DOHH2 (cell line): ENCODE measurements around the gene COX19.

Source experiments
- H3F3A ChIP-seq: fragments of 200-600 bp; sonication (generic), shearing (Covaris generic); 2 replicates; pipeline ENCODE4 v1.6.0; 2016; ENCODE audit warnings: antibody characterized with exemption, mild to moderate bottlenecking; ENCODE audit not compliant: control insufficient read depth, insufficient read depth
- H3K27ac ChIP-seq: fragments of 200-600 bp; sonication (generic); 2 replicates; pipeline ENCODE4 v1.5.1; 2014; ENCODE audit warnings: low read depth, mild to moderate bottlenecking, low read length, moderate library complexity
- H3K27me3 ChIP-seq: fragments of 200-600 bp; sonication (generic); 2 replicates; pipeline ENCODE4 v1.6.1; 2014; ENCODE audit warnings: mild to moderate bottlenecking, low read length, mixed read lengths; ENCODE audit not compliant: control insufficient read depth
- H3K36me3 ChIP-seq: fragments of 200-600 bp; sonication (generic); 2 replicates; pipeline ENCODE4 v1.6.1; 2014; ENCODE audit warnings: mild to moderate bottlenecking, low read length, moderate library complexity, mixed read lengths; ENCODE audit not compliant: control insufficient read depth
- H3K4me1 ChIP-seq: fragments of 200-600 bp; sonication (generic); 2 replicates; pipeline ENCODE4 v1.6.1; 2014; ENCODE audit warnings: mild to moderate bottlenecking, low read length, mixed read lengths; ENCODE audit not compliant: control insufficient read depth
- H3K4me2 ChIP-seq: fragments of 200-600 bp; sonication (generic); 2 replicates; pipeline ENCODE4 v1.6.0; 2014; ENCODE audit warnings: mild to moderate bottlenecking, low read length, moderate library complexity
- H3K4me3 ChIP-seq: fragments of 200-600 bp; sonication (generic); 2 replicates; pipeline ENCODE4 v1.5.1; 2014; ENCODE audit warnings: mild to moderate bottlenecking, low read length, mixed read lengths
- H3K79me2 ChIP-seq: fragments of 200-600 bp; sonication (generic); 2 replicates; pipeline ENCODE4 v1.6.1; 2014; ENCODE audit warnings: mild to moderate bottlenecking, low read length, mixed read lengths; ENCODE audit not compliant: control insufficient read depth
- H3K9me2 ChIP-seq: fragments of 200-600 bp; sonication (generic); replicated peaks from 2 replicates; pipeline ENCODE4 v1.6.1; 2014; ENCODE audit warnings: mild to moderate bottlenecking, low read length, mixed read lengths; ENCODE audit not compliant: control insufficient read depth
- H3K9me3 ChIP-seq: fragments of 200-600 bp; sonication (generic); 2 replicates; pipeline ENCODE4 v1.6.1; 2014; ENCODE audit warnings: antibody characterized with exemption, low read length, mixed read lengths; ENCODE audit not compliant: control insufficient read depth, insufficient read depth
- H4K20me1 ChIP-seq: fragments of 200-600 bp; sonication (generic); 2 replicates; pipeline ENCODE4 v1.6.0; 2014; ENCODE audit warnings: low read depth, mild to moderate bottlenecking, antibody characterized with exemption, low read length, moderate library complexity; ENCODE audit not compliant: control insufficient read depth, insufficient read depth
- CTCF ChIP-seq: fragments of 200-600 bp; sonication (generic); IDR thresholded peaks from one replicate; pipeline ENCODE4 v1.5.1; 2014; ENCODE audit warnings: antibody characterized with exemption, mild to moderate bottlenecking, low read depth, low read length; ENCODE audit not compliant: poor library complexity, severe bottlenecking
- EZH2phosphoT487 ChIP-seq: fragments of 200-600 bp; sonication (generic); IDR thresholded peaks from 2 replicates; pipeline ENCODE4 v1.6.1; 2017; ENCODE audit warnings: borderline replicate concordance, mild to moderate bottlenecking, antibody characterized with exemption, low read length, moderate library complexity, mixed read lengths

Gene COX19

DNA sequence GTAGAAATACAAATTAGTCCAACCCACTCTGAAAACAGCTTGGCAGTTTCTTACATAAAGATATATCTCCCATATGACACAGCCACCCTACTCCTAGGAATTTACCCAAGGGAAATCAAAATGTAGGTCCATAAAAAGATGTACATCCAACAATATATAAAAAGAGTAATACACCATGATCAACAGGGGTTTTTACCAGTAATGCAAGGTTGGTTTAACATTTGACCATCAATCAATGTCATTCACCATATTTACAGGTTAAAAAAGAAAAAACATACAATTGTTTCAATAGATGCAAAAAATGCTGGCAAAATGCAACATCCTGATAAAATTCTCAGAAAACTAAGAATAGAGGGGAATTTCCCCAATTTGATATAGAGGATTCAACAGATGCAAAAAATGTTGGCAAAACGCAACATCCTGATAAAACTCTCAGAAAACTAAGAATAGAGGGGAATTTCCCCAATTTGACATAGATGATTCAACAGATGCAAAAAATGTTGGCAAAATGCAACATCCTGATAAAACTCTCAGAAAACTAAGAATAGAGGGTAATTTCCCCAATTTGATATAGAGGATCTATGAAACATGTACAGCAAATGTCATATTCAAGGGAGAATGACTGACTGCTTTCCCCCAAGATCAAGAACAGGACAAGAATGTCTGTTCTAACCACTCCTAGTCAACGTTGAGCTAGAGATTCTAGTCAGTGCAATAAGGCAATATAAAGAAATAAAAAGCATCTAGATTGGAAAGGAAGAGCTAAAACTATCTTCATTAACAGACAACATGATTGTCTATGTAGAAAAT is 34.5 kb downstream of the COX19 start:
- H3K4me3 ChIP-seq: no peak overlapping the region
- H3K9me3 ChIP-seq: peaks cover 15% of the 10 kb centered on the region
- H3F3A ChIP-seq: peaks cover 4% of the 10 kb centered on the region
- TF ChIP-seq EZH2phosphoT487: no peak
- no peak for TF ChIP-seq CTCF
- H3K36me3 ChIP-seq: no peaks in the 10 kb centered on the region
- H3K4me2 ChIP-seq: no peak overlapping the region
- 0 out of 2 replicates have a peak, but pooled peaks cover 2% of the 10 kb centered on the region for H3K4me1 ChIP-seq
- no peaks in the 10 kb centered on the region for H3K9me2 ChIP-seq
- no peaks in the 10 kb centered on the region for H4K20me1 ChIP-seq
- no peak overlapping the region for H3K27ac ChIP-seq
- no peaks in the 10 kb centered on the region for H3K79me2 ChIP-seq
- H3K27me3 ChIP-seq: peaks cover 20% of the 10 kb centered on the region

DNA sequence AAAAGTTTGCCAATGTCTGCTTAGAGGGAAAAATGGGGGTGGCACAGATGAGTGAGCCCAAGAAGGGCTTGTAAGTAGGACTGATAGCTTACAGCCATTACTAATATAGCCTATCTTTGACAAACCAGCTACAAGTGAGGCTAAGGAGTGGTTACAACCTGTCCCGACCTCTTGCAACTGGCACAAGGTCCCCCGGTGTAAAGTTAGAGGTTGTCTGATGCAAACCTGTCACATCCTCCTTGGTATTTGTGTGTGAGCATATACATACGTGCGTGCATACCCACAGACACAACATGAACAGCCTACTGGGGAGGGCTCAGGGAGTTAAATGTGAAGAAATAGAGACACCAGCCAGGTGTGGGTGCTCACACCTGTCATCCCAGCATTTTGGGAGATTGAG is 35.5 kb downstream of the COX19 start:
- TF ChIP-seq CTCF (no peak), EZH2phosphoT487 (no peak)

DNA sequence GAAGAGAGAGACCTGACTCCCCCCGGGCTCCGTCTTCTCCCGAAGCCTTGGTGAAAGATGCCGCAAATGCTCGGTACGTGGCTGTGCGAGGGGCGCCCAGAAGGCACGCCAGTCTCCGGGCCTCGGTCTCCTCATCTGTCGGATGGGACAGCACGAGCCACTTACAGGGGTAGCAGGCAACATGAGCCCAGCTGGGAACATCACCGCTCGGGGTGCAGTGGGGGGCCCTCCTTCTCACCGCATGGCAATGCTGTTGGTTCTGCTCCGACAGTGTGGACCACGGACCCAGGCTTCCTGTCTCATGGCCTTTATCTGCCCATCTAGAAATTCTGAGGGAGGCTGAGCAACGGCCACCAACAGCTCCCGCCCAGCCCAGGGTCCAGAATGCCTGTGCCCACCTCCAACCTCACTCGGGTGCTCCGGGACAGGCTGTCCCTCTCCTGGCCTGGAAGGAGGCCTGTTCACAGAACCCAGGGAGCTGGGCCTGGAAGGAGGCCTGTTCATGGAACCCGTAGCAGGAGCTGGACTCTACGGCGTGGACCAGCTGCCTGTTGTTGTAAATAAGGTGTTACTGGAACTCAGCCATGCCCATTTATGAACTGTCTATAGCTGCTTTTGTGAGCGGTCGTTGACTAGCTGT is 36.7 kb downstream of the COX19 start:
- TF ChIP-seq EZH2phosphoT487: no peak
- TF ChIP-seq CTCF: no peak
- Histone ChIP-seq H3K9me3 (peaks cover 15% of the 10 kb centered on the region), H3K27ac (no peak overlapping the region), H3K4me3 (no peak overlapping the region), H3F3A (peaks cover 4% of the 10 kb centered on the region), H3K79me2 (no peaks in the 10 kb centered on the region), H3K4me1 (0 out of 2 replicates have a peak, but pooled peaks cover 2% of the 10 kb centered on the region), H3K9me2 (no peaks in the 10 kb centered on the region), H3K36me3 (no peaks in the 10 kb centered on the region), H3K27me3 (peaks cover 20% of the 10 kb centered on the region), H3K4me2 (no peak overlapping the region), H4K20me1 (no peaks in the 10 kb centered on the region)

More for the DNA sequence above, 35.5 kb downstream of the COX19 start:
- Histone ChIP-seq H4K20me1 (no peaks in the 10 kb centered on the region), H3K79me2 (no peaks in the 10 kb centered on the region), H3K9me2 (no peaks in the 10 kb centered on the region), H3K27me3 (peaks cover 20% of the 10 kb centered on the region), H3K4me2 (no peak overlapping the region), H3K4me1 (0 out of 2 replicates have a peak, but pooled peaks cover 2% of the 10 kb centered on the region), H3F3A (peaks cover 4% of the 10 kb centered on the region), H3K4me3 (no peak overlapping the region), H3K9me3 (peaks cover 15% of the 10 kb centered on the region), H3K27ac (no peak overlapping the region), H3K36me3 (no peaks in the 10 kb centered on the region)
